Measurements from ENCODE around the gene KRTAP21-3. TPM values are rescaled to one million over a fixed set of nuclear protein-coding genes. Genes with fewer than 3 reads are reported as not detected.
"Not testable (repeated sequence)": the region's sequence is repeated elsewhere in the genome, so short reads cannot be mapped to it uniquely, and the experiment has no call there.

Gene KRTAP21-3, protein sequence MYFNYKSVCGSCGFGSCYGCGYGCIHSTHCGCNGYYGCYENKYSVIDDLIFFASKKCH
- total RNA-seq (2014; rRNA removed; shearing (Covaris generic)) (not detected in 2 replicates), polyA plus RNA-seq (2016; fragmentation: Nextera tagmentation; extraction: Ambion mirVana) (not detected in 2 replicates)

DNA sequence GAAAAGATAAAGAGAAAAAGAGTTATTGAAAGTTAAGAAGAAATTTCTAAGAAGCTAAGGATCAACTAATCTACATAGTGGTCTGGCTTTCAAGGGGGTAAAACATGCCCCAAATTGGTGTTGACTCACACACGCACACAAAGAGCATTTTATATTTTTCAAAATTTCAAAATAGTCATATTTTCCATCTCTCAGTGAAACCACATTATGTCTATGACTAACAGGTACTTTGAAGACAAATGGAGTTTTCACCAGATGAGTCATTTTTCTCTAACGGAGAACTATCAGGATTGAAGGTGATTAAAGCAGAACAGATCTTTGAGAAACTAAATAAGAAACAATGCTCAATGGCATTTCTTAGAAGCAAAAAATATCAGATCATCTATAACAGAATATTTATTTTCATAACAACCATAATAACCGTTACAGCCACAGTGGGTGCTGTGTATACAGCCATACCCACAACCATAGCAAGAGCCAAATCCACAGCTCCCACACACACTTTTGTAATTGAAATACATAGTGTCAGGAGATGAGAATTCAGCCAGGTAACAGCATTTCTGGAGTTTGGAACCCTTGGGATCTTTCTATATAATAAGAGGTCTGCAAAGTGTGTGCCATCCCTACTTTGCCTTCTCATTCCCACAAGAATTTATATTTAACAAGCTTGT, at the start of gene KRTAP21-3:
KRTAP21-3 (minus strand) TSS at position 539 of the 671 bp plus-strand sequence; CDS start at position 521, 18 bp downstream.
- H3K36me3 ChIP-seq (ENCODE audit: low read depth) = no peaks in the 10 kb centered on the region
- 40 to 44% methylated on average over 3 of the region's 3 CpGs for WGBS, 2 experiments (ENCODE audit: low coverage in 1 of 2, low lambda C conversion rate in 2 of 2, missing lambda C conversion rate in 2 of 2)
- no peaks in the 10 kb centered on the region for H4K20me1 ChIP-seq (ENCODE audit: insufficient read depth)
- H3K4me2 ChIP-seq (ENCODE audit: unreplicated experiment) = no peak within 1 kb of the TSS
- no peaks in the 10 kb centered on the region for H3K4me1 ChIP-seq (ENCODE audit: insufficient read depth)
- no peak for TF ChIP-seq EZH2 (IDR thresholded peaks at IDR 0.05; ENCODE audit: insufficient read depth, poor library complexity, severe bottlenecking)
- no peak for TF ChIP-seq EZH2phosphoT487 (IDR thresholded peaks at IDR 0.05; ENCODE audit: insufficient read depth, low read depth)
- H3K79me2 ChIP-seq (ENCODE audit: insufficient read depth) = no peaks in the 10 kb centered on the region
- H3K27ac ChIP-seq = no peak within 1 kb of the TSS
- no peaks in the 10 kb centered on the region for H3K27me3 ChIP-seq (replicated peaks; ENCODE audit: insufficient read depth)
- peaks cover 3% of the 10 kb centered on the region for H3K9me3 ChIP-seq (ENCODE audit: low read depth)
- no peak for DNase-seq
- no peak within 1 kb of the TSS for H3K4me3 ChIP-seq
- in situ Hi-C loops (cut with MboI) = no loop called here
- H3F3A ChIP-seq (ENCODE audit: insufficient read depth) = no peaks in the 10 kb centered on the region
- no peak within 1 kb of the TSS for H2AFZ ChIP-seq
- no peaks in the 10 kb centered on the region for H3K9me2 ChIP-seq (ENCODE audit: insufficient read depth)
- no peak within 1 kb of the TSS for H3K9ac ChIP-seq

DNA sequence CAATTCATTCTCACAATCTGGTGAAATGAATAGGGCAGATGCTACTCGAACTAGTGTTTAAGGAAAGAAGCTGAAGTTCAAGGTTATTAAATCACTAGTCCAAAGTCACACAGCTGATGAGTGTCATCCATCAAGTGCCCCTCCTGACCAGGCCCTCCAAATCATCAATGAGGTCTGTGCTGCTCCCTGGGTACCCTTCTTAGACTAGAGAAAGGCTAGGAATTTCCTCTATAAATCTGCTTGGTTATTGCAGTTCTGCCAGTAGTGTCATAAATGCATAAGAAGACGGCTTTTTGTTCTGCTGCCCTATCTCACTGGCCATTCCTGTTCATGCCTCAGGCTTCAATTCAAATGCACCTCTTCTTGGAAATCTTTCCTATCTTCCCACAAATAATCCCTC, 42.2 kb upstream of the KRTAP21-3 start:
- H3K9ac ChIP-seq = no peak overlapping the region
- H2AFZ ChIP-seq = no peak overlapping the region
- no peak overlapping the region for H3K27ac ChIP-seq
- no peak overlapping the region for H3K4me2 ChIP-seq (ENCODE audit: unreplicated experiment)
- 5 to 7% methylated on average over 2 of the region's 2 CpGs for WGBS, 2 experiments (ENCODE audit: low coverage in 1 of 2, low lambda C conversion rate in 2 of 2, missing lambda C conversion rate in 2 of 2)
- no peaks in the 10 kb centered on the region for H4K20me1 ChIP-seq (ENCODE audit: insufficient read depth)
- H3K9me2 ChIP-seq (ENCODE audit: insufficient read depth) = no peaks in the 10 kb centered on the region
- no peak for TF ChIP-seq EZH2phosphoT487 (IDR thresholded peaks at IDR 0.05; ENCODE audit: insufficient read depth, low read depth)
- TF ChIP-seq EZH2 (IDR thresholded peaks at IDR 0.05; ENCODE audit: insufficient read depth, poor library complexity, severe bottlenecking) = no peak
- in situ Hi-C loops (cut with MboI) = no loop called here
- no peaks in the 10 kb centered on the region for H3F3A ChIP-seq (ENCODE audit: insufficient read depth)
- no peaks in the 10 kb centered on the region for H3K27me3 ChIP-seq (replicated peaks; ENCODE audit: insufficient read depth)
- no peaks in the 10 kb centered on the region for H3K36me3 ChIP-seq (ENCODE audit: low read depth)
- DNase-seq = no peak
- no peaks in the 10 kb centered on the region for H3K4me1 ChIP-seq (ENCODE audit: insufficient read depth)
- no peak overlapping the region for H3K4me3 ChIP-seq
- no peaks in the 10 kb centered on the region for H3K79me2 ChIP-seq (ENCODE audit: insufficient read depth)
- peaks cover 8% of the 10 kb centered on the region for H3K9me3 ChIP-seq (ENCODE audit: low read depth)

DNA sequence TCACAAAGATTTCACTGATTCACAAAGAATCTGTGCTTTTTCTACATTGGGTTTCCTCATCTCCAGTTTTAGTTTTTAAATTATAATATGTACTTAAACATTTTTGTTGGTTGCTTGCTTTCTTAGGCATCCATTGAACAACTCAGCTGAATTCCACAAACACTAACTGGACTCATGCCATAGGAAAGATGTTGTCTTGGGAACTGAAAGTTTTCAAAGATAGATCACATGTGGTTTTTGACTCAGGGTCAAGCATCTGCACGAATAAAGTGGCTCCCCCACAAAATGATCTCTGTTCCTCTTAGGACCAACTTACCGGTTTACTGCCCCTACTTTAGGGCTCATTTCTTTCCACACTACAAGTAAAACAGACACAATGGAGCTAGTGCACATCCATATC, 39.7 kb upstream of the KRTAP21-3 start:
- Histone ChIP-seq H3K27ac (no peak overlapping the region), H3F3A (ENCODE audit: insufficient read depth) (no peaks in the 10 kb centered on the region), H3K9me3 (ENCODE audit: low read depth) (peaks cover 8% of the 10 kb centered on the region), H3K36me3 (ENCODE audit: low read depth) (no peaks in the 10 kb centered on the region), H2AFZ (no peak overlapping the region), H3K4me1 (ENCODE audit: insufficient read depth) (no peaks in the 10 kb centered on the region), H3K9me2 (ENCODE audit: insufficient read depth) (no peaks in the 10 kb centered on the region), H4K20me1 (ENCODE audit: insufficient read depth) (no peaks in the 10 kb centered on the region), H3K79me2 (ENCODE audit: insufficient read depth) (no peaks in the 10 kb centered on the region), H3K27me3 (replicated peaks; ENCODE audit: insufficient read depth) (no peaks in the 10 kb centered on the region), H3K4me3 (no peak overlapping the region), H3K9ac (no peak overlapping the region), H3K4me2 (ENCODE audit: unreplicated experiment) (no peak overlapping the region)
- WGBS, 2 experiments (ENCODE audit: low coverage in 1 of 2, low lambda C conversion rate in 2 of 2, missing lambda C conversion rate in 2 of 2) = 7 to 8% methylated on average over 2 of the region's 2 CpGs
- no peak for DNase-seq
- TF ChIP-seq EZH2phosphoT487 (IDR thresholded peaks at IDR 0.05; ENCODE audit: insufficient read depth, low read depth) (no peak), EZH2 (IDR thresholded peaks at IDR 0.05; ENCODE audit: insufficient read depth, poor library complexity, severe bottlenecking) (no peak)
- in situ Hi-C loops (cut with MboI) = no loop called here

DNA sequence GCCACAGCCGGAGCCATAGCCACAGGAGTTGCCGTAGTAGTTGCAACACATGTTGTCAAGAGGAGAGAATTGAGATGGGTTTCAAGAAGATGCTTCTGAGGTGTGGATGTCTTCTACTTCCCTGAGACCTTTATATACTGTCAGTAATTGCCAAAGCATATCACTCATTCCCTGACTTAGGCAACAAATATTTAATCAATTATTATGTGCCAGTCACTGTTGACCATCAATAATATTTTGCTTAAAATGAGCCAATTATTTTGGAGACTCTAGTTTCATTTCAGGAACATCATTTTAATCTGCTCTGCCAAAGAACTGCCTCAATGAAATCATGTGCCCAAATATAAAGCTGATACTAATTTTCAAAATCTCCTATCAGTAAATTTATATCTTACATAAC, 36.8 kb upstream of the KRTAP21-3 start, which contains the start of gene KRTAP21-1:
KRTAP21-1 (minus strand) TSS at position 101 of the 400 bp plus-strand sequence; CDS start at position 51, 50 bp downstream.
- H3F3A ChIP-seq (ENCODE audit: insufficient read depth); H3K27ac ChIP-seq; H3K9me2 ChIP-seq (ENCODE audit: insufficient read depth); H3K79me2 ChIP-seq (ENCODE audit: insufficient read depth); H2AFZ ChIP-seq; H4K20me1 ChIP-seq (ENCODE audit: insufficient read depth); DNase-seq; H3K9me3 ChIP-seq (ENCODE audit: low read depth); H3K36me3 ChIP-seq (ENCODE audit: low read depth); H3K4me3 ChIP-seq; H3K27me3 ChIP-seq (replicated peaks; ENCODE audit: insufficient read depth); in situ Hi-C loops (cut with MboI); H3K9ac ChIP-seq; H3K4me2 ChIP-seq (ENCODE audit: unreplicated experiment); H3K4me1 ChIP-seq (ENCODE audit: insufficient read depth): not testable (repeated sequence)
- 44 to 48% methylated on average over 2 of the region's 2 CpGs for WGBS, 2 experiments (ENCODE audit: low coverage in 1 of 2, low lambda C conversion rate in 2 of 2, missing lambda C conversion rate in 2 of 2)

All from GM23248 (cell line).